Stimulated activated CD4-positive, alpha-beta T cell treated with anti-CD3 and anti-CD28 coated beads, Interleukin-1b, Interleukin-23, amount 100 ng/mL, for 24 hours (primary cell): ENCODE measurements around the gene TLN1.

ENCODE experiments used
- DNase-seq, 4 experiments: peaks; one replicate each; pipeline ENCODE4 v3.0.0-alpha.2; 2020; ENCODE audit warnings: low read depth in 4 of 4, low spot score in 1 of 4

The TLN1 gene

GRCh38 chr9:35753466-35753865, 21.5 kb upstream of the TLN1 start:
- DNase-seq: no peak

DNA sequence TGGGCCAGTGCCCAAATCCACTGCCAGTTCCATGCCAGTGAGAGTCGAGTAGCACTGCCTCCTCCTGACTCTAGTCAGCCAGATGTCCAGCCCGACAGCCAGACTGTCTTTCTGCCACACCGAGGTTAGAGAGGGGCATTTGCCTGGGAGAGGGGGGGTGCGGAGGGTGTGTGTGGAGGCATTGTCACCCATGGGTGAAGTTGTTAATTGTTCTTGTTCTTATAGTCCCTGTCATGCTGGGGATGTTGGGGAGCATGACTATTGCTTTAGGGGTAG, 18.2 kb upstream of the TLN1 start:
- DNase-seq: no peak

- peak in 1 of 4 experiments; percentile 20 for DNase-seq
Observed at GRCh38 chr9:35749515-35750255, 17.7 kb upstream of the TLN1 start.

DNA sequence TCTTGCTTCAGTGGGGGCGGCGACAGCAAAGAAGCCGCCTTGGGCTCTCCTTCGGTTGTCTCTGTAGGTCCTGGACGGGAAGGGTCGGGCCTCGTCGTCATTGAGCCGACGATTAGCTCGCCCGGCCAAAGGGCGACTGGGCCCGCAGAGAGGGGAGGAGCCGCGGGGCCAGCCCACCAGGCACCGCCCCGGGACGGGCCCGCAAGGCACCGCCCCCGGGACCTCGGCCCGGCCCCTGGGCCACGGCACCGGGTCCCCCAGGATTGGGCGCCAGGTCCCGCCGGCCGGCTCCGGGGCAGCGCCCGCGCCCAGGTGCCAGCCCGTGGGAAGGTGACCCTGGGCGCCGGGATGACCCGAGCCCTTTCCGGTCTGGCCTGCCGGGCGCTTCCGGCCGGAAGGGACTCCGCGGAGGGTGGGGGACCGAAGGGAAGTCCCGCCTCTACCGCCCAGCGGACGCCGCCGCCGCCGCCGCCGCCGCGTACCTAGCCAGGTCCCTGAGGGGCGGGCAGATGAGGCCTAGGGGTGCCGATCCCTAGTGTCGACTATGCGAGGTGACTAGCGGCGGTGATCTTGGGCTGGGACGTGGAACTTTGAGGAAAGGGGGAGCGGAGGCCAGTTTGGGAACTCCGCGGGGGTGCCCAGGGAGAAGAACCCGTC, 17.0 kb upstream of the TLN1 start, which contains the start of the genes GBA2 and RGP1:
GBA2 (minus strand) TSS at position 371 of the 657 bp plus-strand sequence. CDS start 524 bp downstream, outside the sequence.
RGP1 (plus strand) TSS at position 430 of the 657 bp plus-strand sequence. CDS start 469 bp downstream, outside the sequence.
- peak; percentile 40 to 70 (median 48) for DNase-seq

DNA sequence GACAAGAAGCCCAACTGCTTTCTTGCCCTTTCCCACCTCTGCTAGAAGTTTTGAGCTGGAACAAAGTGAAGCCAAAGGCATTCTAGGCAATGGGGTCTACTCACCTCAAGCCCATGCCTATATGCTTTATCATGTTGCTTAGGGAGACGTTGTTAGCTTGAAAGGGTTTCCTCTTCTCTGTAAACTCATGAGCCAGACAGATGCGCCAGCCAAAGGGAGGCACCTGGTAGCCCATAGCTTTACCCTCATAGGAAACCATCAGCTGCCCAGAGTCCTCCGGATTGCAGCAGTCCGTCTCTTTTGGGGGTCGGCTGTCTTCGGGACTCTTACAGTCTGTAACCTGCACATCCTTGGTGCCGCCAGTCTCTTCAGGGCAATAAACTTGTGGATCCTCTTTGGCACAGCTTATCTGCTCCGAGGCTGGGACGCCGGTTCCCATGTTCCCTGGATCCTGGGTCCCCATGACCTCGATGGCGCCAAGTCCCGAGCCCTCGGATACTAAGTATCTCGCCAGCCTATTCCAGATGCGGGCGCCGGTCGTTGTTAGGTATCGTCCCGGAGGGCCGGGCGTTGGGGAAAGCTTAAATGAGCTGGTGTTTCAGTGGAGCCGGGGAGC, 16.4 kb upstream of the TLN1 start:
- no peak for DNase-seq

- DNase-seq: no peak
Observed at GRCh38 chr9:35746583-35746982, 14.6 kb upstream of the TLN1 start.

GRCh38 chr9:35745569-35745968, 13.6 kb upstream of the TLN1 start:
- no peak for DNase-seq

- no peak for DNase-seq
Observed at GRCh38 chr9:35743880-35744518, 12.0 kb upstream of the TLN1 start.

GRCh38 chr9:35743452-35743851, 11.5 kb upstream of the TLN1 start:
- DNase-seq: no peak

DNA sequence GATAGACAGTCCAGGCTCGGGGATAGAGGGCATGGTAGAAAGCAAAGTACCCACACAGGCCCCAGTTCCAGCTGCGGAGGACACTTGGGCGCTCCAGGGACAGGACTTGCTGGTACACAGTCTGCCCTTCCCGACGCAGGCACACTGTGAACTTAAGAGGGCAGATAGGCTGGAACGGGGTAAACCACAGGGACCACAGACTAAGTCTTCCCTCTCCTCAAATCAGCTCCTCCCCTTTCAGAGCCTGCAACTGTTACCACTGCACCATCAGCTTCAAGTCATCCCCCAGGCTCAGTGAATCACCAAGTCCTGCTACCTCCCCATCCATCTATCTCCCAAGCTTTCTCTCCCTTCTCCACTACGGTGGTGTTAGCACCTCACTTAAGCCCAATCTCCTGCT, 9.7 kb upstream of the TLN1 start:
- no peak for DNase-seq

DNA sequence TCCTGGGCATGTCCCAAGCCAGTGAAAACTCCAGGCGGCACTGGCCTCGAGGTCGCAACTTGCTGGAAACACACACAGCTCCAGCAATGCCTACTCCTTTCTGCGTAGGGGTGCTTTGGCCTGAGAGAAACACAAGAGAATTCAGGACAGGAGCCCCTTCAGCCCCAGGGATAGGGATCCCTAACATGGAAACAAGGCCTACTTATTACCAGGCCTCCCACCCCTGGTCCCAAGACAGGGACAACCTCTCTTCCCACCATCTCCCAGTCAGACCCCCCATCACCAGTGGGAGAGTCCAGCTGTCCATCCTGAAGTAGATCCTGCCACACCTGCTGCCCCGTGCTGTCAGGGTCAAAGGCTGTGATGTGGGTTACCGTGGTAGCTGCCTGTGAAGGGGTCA, 8.2 kb upstream of the TLN1 start:
- DNase-seq: no peak

DNA sequence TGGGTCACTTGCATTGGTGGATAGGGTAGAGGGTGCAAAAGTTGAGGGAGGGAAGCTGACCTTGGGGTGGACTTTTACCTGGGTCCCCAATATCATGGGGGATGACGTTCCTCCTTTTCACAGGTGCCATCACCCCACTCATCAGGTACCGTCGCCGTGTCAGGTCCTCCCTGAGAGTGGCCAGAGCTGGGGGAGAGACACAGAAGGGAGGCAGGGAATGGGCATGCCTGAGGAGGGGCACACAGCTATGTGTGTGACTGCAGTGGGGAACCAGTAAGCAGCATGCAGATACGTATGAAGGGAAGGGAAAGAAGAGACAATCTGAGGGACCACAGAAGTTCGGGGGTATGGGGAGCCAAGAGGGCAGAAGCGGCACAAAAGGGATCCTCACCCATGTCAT, 6.9 kb upstream of the TLN1 start:
- no peak for DNase-seq

DNA sequence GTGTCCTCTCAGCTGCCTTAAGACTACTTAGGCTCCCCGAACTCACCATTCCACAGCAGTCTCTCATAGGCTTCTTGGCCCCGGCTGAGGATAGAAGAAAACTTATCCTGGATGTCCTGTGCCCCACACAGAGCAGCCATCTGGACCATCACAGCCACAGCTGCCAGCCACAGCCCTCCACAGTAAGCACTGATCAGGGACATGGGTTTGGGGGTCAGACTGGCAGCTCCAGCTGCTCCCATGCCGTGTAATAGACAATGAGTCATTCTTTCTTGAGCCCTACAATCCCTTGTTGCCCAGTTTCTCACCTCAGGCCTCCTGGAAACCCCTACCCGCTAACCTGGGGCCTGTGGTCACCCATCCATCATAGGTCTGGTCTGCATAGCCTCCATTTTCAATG, 6.2 kb upstream of the TLN1 start:
- no peak for DNase-seq

DNA sequence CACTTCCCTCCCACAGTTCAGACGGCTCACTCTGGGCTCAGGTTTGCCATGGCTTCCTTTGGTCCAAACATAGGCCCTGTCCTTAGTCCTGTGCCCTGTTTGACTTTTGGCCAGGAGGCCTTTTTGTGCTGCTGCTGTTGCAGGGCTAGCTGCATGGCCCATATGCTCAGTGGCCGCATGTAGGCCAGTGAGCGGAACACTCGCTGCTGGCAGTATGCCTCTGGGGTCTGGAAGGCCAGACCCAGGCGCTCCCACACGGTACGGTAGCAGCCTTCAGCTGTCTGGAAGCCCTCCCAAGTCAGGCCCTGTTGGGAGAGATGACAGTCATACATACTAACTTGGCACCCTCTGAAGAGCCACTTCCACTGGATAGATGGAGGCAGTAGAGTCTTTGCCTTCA, 5.1 kb upstream of the TLN1 start:
- no peak for DNase-seq

DNA sequence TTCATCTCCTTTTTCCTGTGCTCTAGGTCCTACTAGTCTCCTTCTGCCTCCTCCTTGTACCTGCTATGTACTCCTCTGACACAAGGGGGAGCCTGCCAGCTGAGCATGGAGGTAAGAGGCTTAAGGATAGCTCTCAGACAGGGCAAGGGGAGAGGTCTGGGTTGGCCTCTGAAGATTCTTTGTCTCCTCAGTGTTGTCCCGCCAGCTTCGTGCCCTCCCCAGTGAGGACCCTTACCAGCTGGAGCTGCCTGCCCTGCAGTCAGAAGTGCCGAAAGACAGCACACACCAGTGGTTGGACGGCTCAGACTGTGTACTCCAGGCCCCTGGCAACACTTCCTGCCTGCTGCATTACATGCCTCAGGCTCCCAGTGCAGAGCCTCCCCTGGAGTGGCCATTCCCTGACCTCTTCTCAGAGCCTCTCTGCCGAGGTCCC, 4.2 kb upstream of the TLN1 start:
- peak in 3 of 4 experiments; percentile 33 to 36 (median 35) for DNase-seq

- DNase-seq: no peak
Observed at GRCh38 chr9:35734096-35734495, 2.1 kb upstream of the TLN1 start.

- DNase-seq: no peak
Observed at GRCh38 chr9:35732800-35733541, 976 bp upstream of the TLN1 start.

- DNase-seq: peak in 2 of 4 experiments; percentile 10 to 13
Observed at GRCh38 chr9:35731415-35732184, 395 bp downstream of the TLN1 start.

GRCh38 chr9:35730486-35730854, 1.5 kb downstream of the TLN1 start:
- no peak for DNase-seq

GRCh38 chr9:35729700-35730485, 2.1 kb downstream of the TLN1 start:
- DNase-seq: no peak
